ENCODE measurements around the gene TMEM244.

The TMEM244 gene

DNA sequence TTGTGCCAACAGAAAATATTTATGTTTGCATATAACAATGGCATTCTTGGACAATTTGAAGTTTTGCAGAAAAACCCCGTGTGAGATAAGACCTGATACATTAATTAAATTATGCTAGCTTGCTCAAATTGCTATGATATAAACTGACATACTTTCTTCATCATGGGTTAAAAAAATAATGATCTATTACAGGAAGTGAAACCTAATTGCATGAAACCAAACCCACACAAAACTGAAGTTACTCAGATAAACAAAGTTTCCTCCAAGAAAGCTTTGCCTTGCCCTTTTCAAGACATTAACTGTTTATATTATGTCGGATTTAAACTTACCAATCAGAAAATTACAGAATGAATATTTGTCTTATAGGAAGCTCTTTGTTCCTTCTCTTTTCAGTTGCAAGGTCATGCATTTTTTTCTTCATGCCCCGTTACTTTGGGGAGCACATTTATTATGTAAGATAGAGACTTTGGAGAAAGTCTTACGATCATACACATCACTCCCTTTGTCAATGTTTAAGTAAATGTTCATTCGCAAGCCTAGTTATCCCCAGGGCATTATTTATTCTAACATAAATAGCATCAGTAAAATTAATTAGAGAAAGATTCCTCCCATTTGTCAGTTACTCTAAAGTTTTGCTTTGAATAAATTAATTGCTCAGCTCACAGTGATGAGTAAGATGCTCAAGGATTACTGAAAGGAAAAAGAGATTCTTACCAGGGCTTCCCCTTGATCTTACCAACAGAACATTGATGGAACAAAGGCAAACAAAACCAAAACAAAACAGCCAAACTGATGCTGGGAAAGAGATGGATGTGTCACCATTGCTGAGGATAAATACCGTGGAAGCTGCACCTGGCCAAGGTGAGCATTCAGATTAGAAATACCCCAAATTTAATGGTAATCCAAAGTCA is 14.8 kb upstream of the TMEM244 start:
- H3K4me3 ChIP-seq (ENCODE audit: low read depth, low read length), result no peak overlapping the region
- TF ChIP-seq, protein P1, sequence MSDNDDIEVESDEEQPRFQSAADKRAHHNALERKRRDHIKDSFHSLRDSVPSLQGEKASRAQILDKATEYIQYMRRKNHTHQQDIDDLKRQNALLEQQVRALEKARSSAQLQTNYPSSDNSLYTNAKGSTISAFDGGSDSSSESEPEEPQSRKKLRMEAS (IDR thresholded peaks at IDR 0.05; ENCODE audit: low read depth, low read length), result no peak
- TF ChIP-seq, protein P2, sequence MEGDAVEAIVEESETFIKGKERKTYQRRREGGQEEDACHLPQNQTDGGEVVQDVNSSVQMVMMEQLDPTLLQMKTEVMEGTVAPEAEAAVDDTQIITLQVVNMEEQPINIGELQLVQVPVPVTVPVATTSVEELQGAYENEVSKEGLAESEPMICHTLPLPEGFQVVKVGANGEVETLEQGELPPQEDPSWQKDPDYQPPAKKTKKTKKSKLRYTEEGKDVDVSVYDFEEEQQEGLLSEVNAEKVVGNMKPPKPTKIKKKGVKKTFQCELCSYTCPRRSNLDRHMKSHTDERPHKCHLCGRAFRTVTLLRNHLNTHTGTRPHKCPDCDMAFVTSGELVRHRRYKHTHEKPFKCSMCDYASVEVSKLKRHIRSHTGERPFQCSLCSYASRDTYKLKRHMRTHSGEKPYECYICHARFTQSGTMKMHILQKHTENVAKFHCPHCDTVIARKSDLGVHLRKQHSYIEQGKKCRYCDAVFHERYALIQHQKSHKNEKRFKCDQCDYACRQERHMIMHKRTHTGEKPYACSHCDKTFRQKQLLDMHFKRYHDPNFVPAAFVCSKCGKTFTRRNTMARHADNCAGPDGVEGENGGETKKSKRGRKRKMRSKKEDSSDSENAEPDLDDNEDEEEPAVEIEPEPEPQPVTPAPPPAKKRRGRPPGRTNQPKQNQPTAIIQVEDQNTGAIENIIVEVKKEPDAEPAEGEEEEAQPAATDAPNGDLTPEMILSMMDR (IDR thresholded peaks at IDR 0.05; ENCODE audit: low read depth, low read length), result no peak
- no peak for TF ChIP-seq MYC (IDR thresholded peaks at IDR 0.05; ENCODE audit: low read depth, low read length)
- no peak for TF ChIP-seq POLR2A (IDR thresholded peaks at IDR 0.05; ENCODE audit: extremely low read depth, insufficient read length)
- DNase-seq (ENCODE audit: low read depth), result no peak

DNA sequence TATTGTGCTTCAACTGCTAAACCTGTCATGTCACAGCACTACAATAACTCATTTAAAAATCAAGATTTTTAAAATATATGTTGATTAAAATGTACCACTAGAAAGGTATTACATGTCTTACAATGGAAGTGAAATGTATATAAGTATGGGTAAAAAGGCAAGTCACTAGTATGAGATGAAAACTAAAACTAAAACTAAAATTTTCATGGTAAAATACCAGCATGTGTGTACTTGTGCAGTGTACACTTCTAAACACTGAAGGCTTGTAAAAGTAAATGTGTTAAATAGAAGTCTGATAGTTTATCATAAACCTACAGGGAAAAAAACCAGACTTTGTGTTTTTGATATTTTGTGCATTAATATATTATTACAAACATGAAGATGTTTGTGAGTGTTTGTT is 13.7 kb upstream of the TMEM244 start:
- DNase-seq (ENCODE audit: low read depth), result no peak
- TF ChIP-seq MYC (IDR thresholded peaks at IDR 0.05; ENCODE audit: low read depth, low read length), result no peak
- no peak for TF ChIP-seq POLR2A (IDR thresholded peaks at IDR 0.05; ENCODE audit: extremely low read depth, insufficient read length)
- TF ChIP-seq, protein P1 (IDR thresholded peaks at IDR 0.05; ENCODE audit: low read depth, low read length), result no peak
- TF ChIP-seq, protein P2 (IDR thresholded peaks at IDR 0.05; ENCODE audit: low read depth, low read length), result no peak
- no peak overlapping the region for H3K4me3 ChIP-seq (ENCODE audit: low read depth, low read length)

DNA sequence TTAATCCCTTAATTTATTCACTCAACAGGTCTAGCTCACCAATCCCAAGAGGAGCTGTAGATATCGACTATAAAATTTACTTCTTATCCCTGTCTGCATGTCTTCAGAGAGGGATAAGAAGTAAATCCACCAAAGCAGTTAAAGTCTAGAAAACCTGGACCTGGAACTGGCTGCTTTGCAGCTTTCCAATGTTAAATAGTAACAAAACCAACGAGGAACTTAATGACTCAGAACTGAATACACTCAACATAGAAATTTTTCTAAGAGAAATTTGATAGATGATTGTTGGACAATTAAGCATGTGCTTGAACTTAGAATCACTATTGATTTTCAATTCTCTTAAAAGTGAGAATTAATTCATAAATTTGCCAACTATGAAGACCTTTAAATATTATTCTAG is 11.5 kb upstream of the TMEM244 start:
- H3K4me3 ChIP-seq (ENCODE audit: low read depth, low read length), result no peak overlapping the region
- no peak for DNase-seq (ENCODE audit: low read depth)
- TF ChIP-seq MYC (IDR thresholded peaks at IDR 0.05; ENCODE audit: low read depth, low read length) (no peak), POLR2A (IDR thresholded peaks at IDR 0.05; ENCODE audit: extremely low read depth, insufficient read length) (no peak)
- TF ChIP-seq, protein P2 (IDR thresholded peaks at IDR 0.05; ENCODE audit: low read depth, low read length), result no peak
- TF ChIP-seq, protein P1 (IDR thresholded peaks at IDR 0.05; ENCODE audit: low read depth, low read length), result no peak

GRCh38 chr6:129871221-129871620 is 10.1 kb upstream of the TMEM244 start:
- no peak overlapping the region for H3K4me3 ChIP-seq (ENCODE audit: low read depth, low read length)
- no peak for DNase-seq (ENCODE audit: low read depth)
- no peak for TF ChIP-seq MYC (IDR thresholded peaks at IDR 0.05; ENCODE audit: low read depth, low read length)
- TF ChIP-seq, protein P1 (IDR thresholded peaks at IDR 0.05; ENCODE audit: low read depth, low read length), result no peak
- TF ChIP-seq, protein P2 (IDR thresholded peaks at IDR 0.05; ENCODE audit: low read depth, low read length), result no peak
- no peak for TF ChIP-seq POLR2A (IDR thresholded peaks at IDR 0.05; ENCODE audit: extremely low read depth, insufficient read length)

- DNase-seq (ENCODE audit: low read depth), result no peak
- TF ChIP-seq POLR2A (IDR thresholded peaks at IDR 0.05; ENCODE audit: extremely low read depth, insufficient read length) (no peak), MYC (IDR thresholded peaks at IDR 0.05; ENCODE audit: low read depth, low read length) (no peak)
- TF ChIP-seq, protein P2 (IDR thresholded peaks at IDR 0.05; ENCODE audit: low read depth, low read length), result no peak
- TF ChIP-seq, protein P1 (IDR thresholded peaks at IDR 0.05; ENCODE audit: low read depth, low read length), result no peak
- H3K4me3 ChIP-seq (ENCODE audit: low read depth, low read length), result no peak overlapping the region
Measured at GRCh38 chr6:129867403-129867802, 6.3 kb upstream of the TMEM244 start.
